HL-60 (cell line): Measurements from ENCODE around the gene MYORG.

Source experiments
- CTCF ChIP-seq: IDR thresholded peaks from one replicate; pipeline ENCODE4 v1.5.1; 2011; ENCODE audit warnings: low read length, control low read depth, inconsistent platforms; ENCODE audit not compliant: insufficient read depth
- POLR2AphosphoS5 ChIP-seq: IDR thresholded peaks from 2 replicates; pipeline ENCODE4 v1.6.1; 2012; ENCODE audit warnings: low read depth

GRCh38 chr9:34374905-34375552 lies 1.7 kb downstream of the MYORG start:
- no peak for TF ChIP-seq CTCF
- no peak for TF ChIP-seq POLR2AphosphoS5
